Measurements from ENCODE around the gene PSMC2.

The PSMC2 gene

GRCh38 chr7:103387242-103387641 is 39.8 kb downstream of the PSMC2 start:
- no peak overlapping the region for H3K4me3 ChIP-seq (ENCODE audit: control insufficient read depth, low read depth, low read length)
- no peak for DNase-seq (ENCODE audit: low read depth)
- TF ChIP-seq CTCF (IDR thresholded peaks at IDR 0.05; ENCODE audit: control insufficient read depth, insufficient read depth, low read depth, low read length, missing control alignments) = no peak

- no peak overlapping the region for H3K4me3 ChIP-seq (ENCODE audit: control insufficient read depth, low read depth, low read length)
- TF ChIP-seq CTCF (IDR thresholded peaks at IDR 0.05; ENCODE audit: control insufficient read depth, insufficient read depth, low read depth, low read length, missing control alignments) = no peak
- DNase-seq (ENCODE audit: low read depth) = no peak
These were observed 41.2 kb downstream of the PSMC2 start for GRCh38 chr7:103388469-103389140.

GRCh38 chr7:103389263-103389662 is 41.8 kb downstream of the PSMC2 start:
- DNase-seq (ENCODE audit: low read depth) = no peak
- no peak overlapping the region for H3K4me3 ChIP-seq (ENCODE audit: control insufficient read depth, low read depth, low read length)

GRCh38 chr7:103391150-103391549 is 43.7 kb downstream of the PSMC2 start:
- TF ChIP-seq CTCF (IDR thresholded peaks at IDR 0.05; ENCODE audit: control insufficient read depth, insufficient read depth, low read depth, low read length, missing control alignments) = no peak
- H3K4me3 ChIP-seq (ENCODE audit: control insufficient read depth, low read depth, low read length) = no peak overlapping the region
- DNase-seq (ENCODE audit: low read depth) = no peak

More at GRCh38 chr7:103389263-103389662, 41.8 kb downstream of the PSMC2 start:
- no peak for TF ChIP-seq CTCF (IDR thresholded peaks at IDR 0.05; ENCODE audit: control insufficient read depth, insufficient read depth, low read depth, low read length, missing control alignments)

GRCh38 chr7:103391976-103392375 is 44.5 kb downstream of the PSMC2 start:
- H3K4me3 ChIP-seq (ENCODE audit: control insufficient read depth, low read depth, low read length) = no peak overlapping the region
- TF ChIP-seq CTCF (IDR thresholded peaks at IDR 0.05; ENCODE audit: control insufficient read depth, insufficient read depth, low read depth, low read length, missing control alignments) = no peak
- no peak for DNase-seq (ENCODE audit: low read depth)

- DNase-seq (ENCODE audit: low read depth) = no peak
- no peak for TF ChIP-seq CTCF (IDR thresholded peaks at IDR 0.05; ENCODE audit: control insufficient read depth, insufficient read depth, low read depth, low read length, missing control alignments)
- no peak overlapping the region for H3K4me3 ChIP-seq (ENCODE audit: control insufficient read depth, low read depth, low read length)
These were observed 47.1 kb downstream of the PSMC2 start for GRCh38 chr7:103394566-103394965.

Data from AG09309 (cell line).